Suprapubic skin (tissue), 4 donors: ENCODE measurements around the gene GPR157. TPM values are rescaled to one million over a fixed set of nuclear protein-coding genes. Genes with fewer than 3 reads are reported as not detected.
"Not testable (repeated sequence)": the region's sequence is repeated elsewhere in the genome, so short reads cannot be mapped to it uniquely, and the experiment has no call there.

Experiments
- DNase-seq, 2 donors: peaks; one replicate each; pipeline ENCODE4 v3.0.0-alpha.2; 2019; ENCODE audit warnings: low spot score in 2 of 2
- H3K27ac ChIP-seq: fragments of 200-600 bp; sonication (generic); one replicate; pipeline ENCODE4 v1.5.1; 2019
- H3K27me3 ChIP-seq: fragments of 200-600 bp; sonication (generic); one replicate; pipeline ENCODE4 v1.5.1; 2019
- H3K36me3 ChIP-seq: fragments of 200-600 bp; sonication (generic); one replicate; pipeline ENCODE4 v1.5.1; 2019
- H3K4me1 ChIP-seq: fragments of 200-600 bp; sonication (generic); one replicate; pipeline ENCODE4 v1.5.1; 2019
- H3K4me3 ChIP-seq: fragments of 200-600 bp; sonication (generic); one replicate; pipeline ENCODE4 v1.5.1; 2019; ENCODE audit warnings: mild to moderate bottlenecking
- H3K9me3 ChIP-seq: fragments of 200-600 bp; sonication (generic); one replicate; pipeline ENCODE4 v1.5.1; 2019
- CTCF ChIP-seq, 2 donors: fragments of 200-600 bp in 1 of 2; fragments of 450-650 bp in 1 of 2; sonication (generic) in 1 of 2; IDR thresholded peaks; one replicate each; pipeline ENCODE4 v1.5.1; 2016 to 2019; ENCODE audit warnings: antibody characterized with exemption in 2 of 2, mild to moderate bottlenecking in 1 of 2, moderate library complexity in 1 of 2
- EP300 ChIP-seq: sonication (generic); formaldehyde crosslinking; IDR thresholded peaks from one replicate; pipeline ENCODE4 v1.6.1; 2017; ENCODE audit warnings: antibody characterized with exemption
- POLR2A ChIP-seq, 2 donors: fragments of 450-650 bp; IDR thresholded peaks; one replicate each; pipeline ENCODE4 v1.6.1; 2017; ENCODE audit warnings: antibody characterized with exemption in 2 of 2, mild to moderate bottlenecking in 2 of 2, moderate library complexity in 2 of 2
- POLR2AphosphoS5 ChIP-seq, 3 donors: sonication (generic); formaldehyde crosslinking; IDR thresholded peaks; one replicate each; pipeline ENCODE4 v1.6.1; 2017; ENCODE audit warnings: antibody characterized with exemption in 3 of 3
- WGBS: methylation state at CpG from one replicate; pipeline ENCODE4 v1.1.5; 2018; 5-methylcytosine and 5-hydroxymethylcytosine counted together
- total RNA-seq, 4 donors: library from RNA; depleted of rRNA; stranded (reverse); fragments of >200 nt; gene quantifications; one replicate each; pipeline ENCODE4 v1.1.0, GENCODE V29; 2016

The GPR157 gene
- total RNA-seq, 4 donors from 2014 or later = 38.9 to 62.8 (median 44.2) TPM

- H3K9me3 ChIP-seq = no peaks in the 10 kb centered on the region
- H3K27me3 ChIP-seq = no peaks in the 10 kb centered on the region
- peak overlapping the region; percentile 96 for H3K27ac ChIP-seq
- TF ChIP-seq POLR2AphosphoS5 (IDR thresholded peaks at IDR 0.05) = no peak
- H3K4me3 ChIP-seq = peak overlapping the region; percentile 83
- no peaks in the 10 kb centered on the region for H3K36me3 ChIP-seq
- peaks cover 58% of the 10 kb centered on the region for H3K4me1 ChIP-seq
- no peak for DNase-seq
- 30% methylated on average over 17 of the region's 19 CpGs for WGBS
Measured at GRCh38 chr1:9127395-9128165, 1.3 kb downstream of the GPR157 start.

DNA sequence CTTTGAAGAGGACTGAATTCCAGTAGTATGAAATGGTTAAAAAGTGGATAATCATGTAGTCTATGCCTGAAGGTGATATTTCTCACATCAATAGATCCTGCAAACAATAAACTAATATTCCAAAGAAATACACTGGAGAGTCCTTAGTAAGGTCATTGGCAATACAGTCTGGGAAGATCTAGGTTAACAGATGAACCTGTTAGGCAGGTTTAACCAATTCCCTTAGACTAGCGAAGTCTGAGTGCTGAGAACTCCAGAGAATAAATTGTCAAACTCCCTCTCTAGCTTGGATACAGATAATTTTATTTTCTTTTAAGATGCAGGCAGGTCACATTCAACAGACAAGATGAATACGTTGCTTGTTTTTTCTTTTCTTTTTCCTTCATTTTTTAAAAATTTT is 2.4 kb downstream of the GPR157 start:
- peaks cover 67% of the 10 kb centered on the region for H3K4me1 ChIP-seq
- no peaks in the 10 kb centered on the region for H3K27me3 ChIP-seq
- no peak for TF ChIP-seq POLR2A (IDR thresholded peaks at IDR 0.05)
- no peak for TF ChIP-seq EP300
- no peak for TF ChIP-seq CTCF (IDR thresholded peaks at IDR 0.05)
- no peak for TF ChIP-seq POLR2AphosphoS5 (IDR thresholded peaks at IDR 0.05)
- WGBS = 54% methylated on average over 2 of the region's 2 CpGs
- H3K4me3 ChIP-seq = peak overlapping the region; percentile 83
- H3K9me3 ChIP-seq = no peaks in the 10 kb centered on the region
- peak overlapping the region; percentile 96 for H3K27ac ChIP-seq
- peaks cover 3% of the 10 kb centered on the region for H3K36me3 ChIP-seq
- DNase-seq = no peak

DNA sequence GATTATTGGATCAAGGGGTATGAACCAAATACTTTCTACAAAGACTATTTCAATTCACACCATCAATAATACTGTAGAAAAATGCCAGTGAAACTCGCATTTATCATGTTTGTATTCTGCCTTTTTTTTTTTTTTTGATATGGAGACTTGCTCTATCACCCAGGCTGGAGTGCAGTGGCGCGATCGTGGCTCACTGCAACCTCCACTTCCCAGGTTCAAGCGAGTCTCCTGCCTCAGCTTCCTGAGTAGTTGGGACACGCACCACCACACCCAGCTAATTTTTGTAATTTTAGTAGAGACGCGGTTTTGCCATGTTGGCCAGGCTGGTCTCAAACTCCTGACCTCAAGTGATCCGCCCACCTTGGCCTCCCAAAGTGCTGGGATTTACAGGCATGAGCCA is 3.1 kb downstream of the GPR157 start:
- Histone ChIP-seq H3K4me3 (peak overlapping the region; percentile 7), H3K4me1 (peaks cover 67% of the 10 kb centered on the region), H3K27ac (peak overlapping the region; percentile 96)
- not testable (repeated sequence) for DNase-seq, H3K27me3 ChIP-seq, H3K9me3 ChIP-seq, H3K36me3 ChIP-seq
- 62% methylated on average over 9 of the region's 9 CpGs for WGBS

DNA sequence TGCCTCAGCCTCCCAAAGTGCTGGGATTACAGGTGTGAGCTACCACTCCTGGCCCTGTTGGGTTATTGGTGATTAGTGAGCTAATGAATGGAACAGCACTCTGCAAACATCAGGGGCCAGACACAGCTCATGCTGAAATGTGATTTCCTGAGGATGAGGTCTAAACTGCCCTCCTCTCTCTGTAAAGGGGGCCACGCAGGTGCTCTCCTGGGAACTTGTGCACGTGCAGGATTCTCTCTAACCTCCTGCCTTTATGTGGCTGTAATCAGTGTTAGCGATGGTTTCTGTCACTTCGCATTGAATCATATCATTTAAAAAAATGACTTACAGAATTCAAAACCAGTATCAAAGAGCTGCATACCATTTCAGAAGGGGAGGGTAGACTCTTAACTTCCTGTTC is 3.6 kb downstream of the GPR157 start:
- Histone ChIP-seq H3K36me3 (peaks cover 3% of the 10 kb centered on the region), H3K27ac (peak overlapping the region; percentile 69), H3K4me1 (peaks cover 72% of the 10 kb centered on the region), H3K4me3 (no peak overlapping the region), H3K27me3 (no peaks in the 10 kb centered on the region), H3K9me3 (no peaks in the 10 kb centered on the region)
- WGBS = 70% methylated on average over 4 of the region's 4 CpGs
- TF ChIP-seq CTCF (IDR thresholded peaks at IDR 0.05) (no peak), EP300 (no peak), POLR2AphosphoS5 (IDR thresholded peaks at IDR 0.05) (no peak)
- DNase-seq = no peak

DNA sequence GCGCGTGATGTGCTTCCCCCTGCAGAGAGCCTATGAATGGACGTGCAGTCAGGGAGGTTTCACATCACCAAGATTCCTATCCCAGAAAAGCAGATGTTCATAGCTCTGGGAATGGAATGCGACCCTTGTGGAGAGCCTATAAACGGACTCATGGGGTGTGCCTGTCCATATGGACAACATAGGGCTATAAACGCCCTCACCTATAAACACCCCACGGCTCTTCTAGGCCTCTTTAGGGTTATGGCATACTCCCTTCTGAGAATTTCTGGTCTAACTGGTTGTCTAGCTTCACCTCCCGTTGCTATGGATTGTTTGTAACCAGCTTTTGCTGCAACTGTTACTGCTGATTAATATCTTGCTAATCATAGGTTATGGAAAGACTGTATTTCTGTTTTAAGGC is 4.5 kb downstream of the GPR157 start:
- peak overlapping the region; percentile 62 for H3K27ac ChIP-seq
- WGBS = 57% methylated on average over 8 of the region's 8 CpGs
- DNase-seq, H3K27me3 ChIP-seq, H3K4me3 ChIP-seq, H3K9me3 ChIP-seq, H3K36me3 ChIP-seq: not testable (repeated sequence)
- peaks cover 64% of the 10 kb centered on the region for H3K4me1 ChIP-seq

GRCh38 chr1:9123665-9124064 is 5.2 kb downstream of the GPR157 start:
- not testable (repeated sequence) for H3K27me3 ChIP-seq, H3K9me3 ChIP-seq, DNase-seq, H3K36me3 ChIP-seq, H3K4me3 ChIP-seq
- Histone ChIP-seq H3K4me1 (peaks cover 56% of the 10 kb centered on the region), H3K27ac (peak overlapping the region; percentile 62)
- WGBS = 94% methylated on average over 2 of the region's 2 CpGs

GRCh38 chr1:9121496-9122409 is 7.1 kb downstream of the GPR157 start:
- H3K4me3 ChIP-seq = no peak overlapping the region
- no peaks in the 10 kb centered on the region for H3K27me3 ChIP-seq
- no peak for TF ChIP-seq POLR2AphosphoS5 (IDR thresholded peaks at IDR 0.05)
- no peak for TF ChIP-seq CTCF (IDR thresholded peaks at IDR 0.05)
- no peak for TF ChIP-seq EP300
- no peak for TF ChIP-seq POLR2A (IDR thresholded peaks at IDR 0.05)
- H3K4me1 ChIP-seq = peaks cover 37% of the 10 kb centered on the region
- no peak for DNase-seq
- WGBS = 87% methylated on average over 16 of the region's 22 CpGs
- peak overlapping the region; percentile 45 for H3K27ac ChIP-seq
- H3K36me3 ChIP-seq = peaks cover 8% of the 10 kb centered on the region
- H3K9me3 ChIP-seq = no peaks in the 10 kb centered on the region
